HG03139 (cell line): ENCODE data around the gene SSBP3.
"Not testable (repeated sequence)": the region's sequence is repeated elsewhere in the genome, so short reads cannot be mapped to it uniquely, and the experiment has no call there.

ENCODE experiments used
- ATAC-seq: cut with Tn5 transposase; IDR thresholded peaks from one replicate; pipeline ENCODE4 v1.9.1; 2021; ENCODE audit not compliant: unreplicated experiment

SSBP3 gene

GRCh38 chr1:54253480-54253879 lies 152.7 kb downstream of the SSBP3 start:
- no peak for ATAC-seq

DNA sequence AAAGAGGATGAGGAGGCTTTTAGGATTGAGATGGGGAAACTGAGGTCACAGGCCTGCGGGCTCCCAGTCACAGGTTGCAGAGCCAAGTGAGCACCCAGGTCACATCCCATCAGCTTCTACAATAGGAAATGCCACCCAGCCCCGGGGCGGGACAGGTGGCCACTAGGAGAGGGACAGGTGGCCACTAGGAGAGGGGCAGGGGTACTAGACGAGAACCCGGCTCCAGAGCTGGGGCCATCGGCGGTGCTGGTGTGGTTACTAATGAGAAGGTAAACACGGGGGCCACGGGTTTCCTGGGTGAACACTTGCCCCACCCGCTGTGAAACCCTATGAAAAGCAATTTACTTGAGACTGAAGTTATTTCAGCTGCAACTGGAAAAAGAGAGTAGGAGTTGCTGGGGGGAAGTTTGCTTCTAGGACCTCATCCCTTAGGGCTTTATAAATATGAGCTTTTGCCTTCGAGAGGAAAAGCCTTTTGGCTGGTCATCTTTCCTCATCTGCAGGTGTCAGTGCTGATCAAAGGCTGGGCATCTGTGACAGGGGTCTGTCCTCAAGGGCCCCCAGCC lies 153.7 kb downstream of the SSBP3 start:
- no peak for ATAC-seq

DNA sequence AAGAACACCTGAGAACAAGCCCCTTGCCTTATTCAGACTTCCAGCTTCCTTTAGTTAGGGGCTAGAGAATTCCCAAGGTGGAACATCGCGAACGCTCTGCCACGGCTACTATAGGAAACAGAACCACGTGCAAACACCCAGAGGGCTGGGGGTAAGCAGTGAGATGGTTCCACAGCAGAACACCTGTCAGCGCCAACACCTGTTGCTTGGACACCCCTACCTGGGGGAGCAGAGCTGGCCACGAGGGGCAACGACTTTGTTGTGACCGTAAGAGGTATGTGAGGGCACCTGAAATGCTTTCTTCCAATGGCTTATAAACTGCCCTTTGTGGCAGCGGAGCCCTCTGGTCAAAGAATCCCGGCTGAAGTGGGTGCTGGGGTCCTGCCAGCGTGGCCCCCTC lies 155.5 kb downstream of the SSBP3 start:
- ATAC-seq: no peak

DNA sequence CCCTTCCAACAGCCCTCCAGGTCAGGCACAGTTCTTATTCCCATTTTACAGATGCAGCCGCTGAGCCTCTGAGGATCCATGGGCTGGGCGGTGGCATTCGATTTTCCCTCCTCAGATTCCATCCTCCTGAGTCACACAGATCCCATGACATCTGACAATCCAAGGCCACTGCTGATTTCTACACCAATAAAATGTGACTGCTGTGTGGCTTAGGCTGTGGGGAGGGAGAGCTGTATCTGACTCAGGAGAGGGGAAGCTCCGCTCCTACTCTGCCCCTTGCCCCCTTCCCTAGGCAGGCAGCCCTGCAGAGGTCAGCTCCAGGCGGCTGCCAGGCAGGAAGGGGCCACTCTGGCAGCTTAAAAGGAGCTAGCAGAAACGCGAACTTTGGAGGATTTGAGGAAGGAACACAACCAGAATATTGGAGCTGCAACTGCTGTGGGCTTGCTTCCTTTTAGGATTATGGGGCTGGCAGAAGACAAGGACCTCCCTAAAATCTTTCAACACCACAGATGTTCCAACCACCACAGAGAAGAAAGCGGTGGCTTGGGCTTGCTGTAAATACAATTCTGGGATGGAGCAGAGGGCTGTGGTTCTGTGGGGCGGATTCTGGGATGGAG lies 156.3 kb downstream of the SSBP3 start:
- ATAC-seq: no peak

- ATAC-seq: no peak
These were observed 157.2 kb downstream of the SSBP3 start for GRCh38 chr1:54248966-54249365.

GRCh38 chr1:54247863-54248515 lies 158.2 kb downstream of the SSBP3 start:
- ATAC-seq: no peak

- no peak for ATAC-seq
These were observed 160.0 kb downstream of the SSBP3 start for GRCh38 chr1:54246116-54246721.

DNA sequence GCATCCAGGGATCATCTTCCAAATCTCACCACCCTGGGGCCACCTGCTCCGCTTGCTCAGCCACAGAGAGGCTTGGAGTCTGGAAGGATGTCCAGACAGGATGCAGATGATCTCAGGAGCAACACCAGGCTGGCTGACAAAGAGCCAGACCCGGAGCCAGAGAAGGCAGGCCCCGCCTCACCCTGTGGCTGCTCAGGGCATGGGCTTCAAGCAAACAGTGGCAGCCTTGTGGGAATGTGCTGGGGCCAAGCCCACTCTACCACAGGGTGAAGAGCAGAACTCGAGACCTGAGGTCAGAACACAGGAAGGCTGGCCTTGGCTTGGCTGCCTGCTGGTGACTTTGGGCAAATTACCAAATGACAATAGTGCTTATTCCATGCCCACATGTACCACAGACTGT lies 160.7 kb downstream of the SSBP3 start:
- no peak for ATAC-seq

- ATAC-seq: no peak
These were observed 161.5 kb downstream of the SSBP3 start for GRCh38 chr1:54244655-54245054.

- no peak for ATAC-seq
These were observed 163.2 kb downstream of the SSBP3 start for GRCh38 chr1:54243022-54243421.

DNA sequence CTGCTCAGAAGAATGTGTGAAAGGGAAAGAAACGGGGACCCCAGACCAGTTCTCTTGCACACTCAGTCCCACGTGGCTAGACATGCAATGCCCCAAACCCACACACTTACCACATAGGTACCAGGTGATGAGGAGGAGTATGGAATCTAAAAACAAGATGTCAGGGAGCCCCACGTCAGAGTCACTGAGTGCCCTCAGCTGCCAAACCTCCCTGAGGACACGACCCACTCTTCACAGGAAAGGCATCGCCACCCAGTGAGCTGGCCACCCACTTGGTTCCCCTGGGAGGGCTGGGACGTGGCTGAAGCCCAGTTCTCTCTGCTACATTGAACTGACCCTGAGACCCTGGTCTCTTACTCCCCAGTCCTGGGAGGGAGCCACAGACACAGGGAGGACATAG lies 164.8 kb downstream of the SSBP3 start:
- no peak for ATAC-seq

- ATAC-seq: no peak
These were observed 165.4 kb downstream of the SSBP3 start for GRCh38 chr1:54240741-54241335.

- no peak for ATAC-seq
These were observed 166.6 kb downstream of the SSBP3 start for GRCh38 chr1:54239631-54240031.

DNA sequence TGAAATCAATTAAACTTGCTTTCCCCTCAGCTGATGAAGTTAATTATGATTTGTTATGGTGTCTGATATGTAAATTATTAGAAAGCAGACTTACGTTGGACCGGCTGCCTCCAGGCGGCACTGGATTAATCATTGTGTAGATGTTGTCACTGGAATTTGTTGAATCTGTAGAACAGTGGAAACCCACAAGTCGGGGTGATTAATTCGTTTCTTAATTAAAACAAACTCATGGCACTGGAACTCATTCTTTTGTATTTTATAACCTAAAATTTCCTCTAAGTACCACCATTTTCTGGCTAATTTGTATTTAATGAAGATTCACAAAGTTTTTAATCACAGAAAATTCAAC lies 167.2 kb downstream of the SSBP3 start:
- ATAC-seq: no peak

DNA sequence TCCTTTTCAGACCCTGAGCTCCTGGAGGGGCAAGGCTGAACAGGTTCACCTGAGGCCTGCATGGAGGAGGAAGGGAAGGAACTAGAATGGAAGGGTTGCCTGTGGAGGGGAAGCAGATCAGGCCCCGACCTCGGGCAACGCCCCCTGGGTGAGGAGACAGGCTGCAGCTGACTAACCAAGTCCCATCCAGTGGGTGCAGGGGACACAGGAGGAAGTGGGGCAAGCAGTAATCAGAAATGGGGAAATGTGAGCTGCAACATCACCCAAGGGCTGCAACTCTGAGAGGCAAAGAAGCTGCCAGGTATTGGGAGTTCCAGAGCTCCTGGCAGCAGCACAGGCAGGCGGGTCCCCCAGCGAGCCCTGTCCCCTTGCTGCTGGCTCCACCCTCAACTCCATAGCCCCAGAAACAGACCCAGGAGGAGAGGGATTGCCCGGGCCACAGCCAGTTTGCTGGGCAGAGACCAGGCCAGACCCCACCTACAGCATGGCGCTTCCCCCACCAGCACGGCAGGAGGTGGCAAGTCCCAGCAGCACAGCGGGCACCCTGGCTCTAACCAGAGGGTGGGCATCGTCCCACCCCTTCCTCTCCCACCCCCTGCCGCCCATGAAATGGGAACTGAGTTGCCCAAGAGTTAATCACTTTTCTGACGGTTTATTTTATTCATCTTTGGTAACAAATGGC lies 167.7 kb downstream of the SSBP3 start:
- no peak for ATAC-seq

DNA sequence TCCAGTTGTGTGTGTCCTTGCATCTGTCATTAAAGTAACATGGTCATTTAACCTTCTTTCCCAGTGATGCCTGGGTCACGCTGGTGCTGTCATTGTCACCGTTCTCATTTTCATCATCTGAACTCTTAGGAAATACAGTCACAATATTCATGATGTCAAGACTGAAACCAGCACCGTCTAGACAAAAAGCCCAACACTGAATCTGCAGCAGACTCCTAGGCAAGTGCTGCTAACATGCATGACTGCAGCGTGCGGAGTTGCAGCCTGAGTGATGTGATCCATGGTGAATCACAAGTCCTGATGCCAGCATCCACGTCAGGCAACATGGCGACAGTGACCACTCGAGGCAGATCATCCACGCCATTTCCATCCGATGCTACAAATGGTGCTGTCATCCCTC lies 168.6 kb downstream of the SSBP3 start:
- no peak for ATAC-seq

DNA sequence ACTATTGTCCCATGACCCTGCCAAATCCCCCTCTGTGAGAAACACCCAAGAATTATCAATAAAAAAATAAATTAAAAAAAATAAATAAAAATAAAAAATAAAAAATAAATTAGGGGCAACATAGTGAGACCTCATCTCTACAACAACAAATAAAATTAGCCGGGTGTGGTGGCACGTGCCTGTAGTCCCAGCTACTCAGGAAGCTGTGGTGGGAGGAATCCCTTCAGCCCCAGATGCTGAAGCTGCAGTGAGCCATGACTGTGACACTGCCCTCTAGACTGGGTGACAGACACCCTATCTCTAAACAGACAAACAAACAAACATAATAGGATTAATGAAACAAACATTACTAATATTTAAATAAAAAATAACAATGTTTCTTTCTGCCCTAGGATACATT lies 171.9 kb downstream of the SSBP3 start:
- ATAC-seq: no peak

- ATAC-seq: not testable (repeated sequence)
These were observed 173.0 kb downstream of the SSBP3 start for GRCh38 chr1:54233196-54233595.

GRCh38 chr1:54230507-54231339 lies 175.5 kb downstream of the SSBP3 start:
- ATAC-seq: no peak

- ATAC-seq: no peak
These were observed 176.8 kb downstream of the SSBP3 start for GRCh38 chr1:54229281-54229891.
